H1 (cell line): ENCODE measurements around the gene TRIM39.
"Not testable (repeated sequence)": the region's sequence is repeated elsewhere in the genome, so short reads cannot be mapped to it uniquely, and the experiment has no call there.

Source experiments
- CTCF ChIP-seq, 3 experiments: IDR thresholded peaks; 1 replicate in 2 of 3; 2 replicates in 1 of 3; pipeline versions ENCODE4 v1.5.1 to v1.6.1; 2011; ENCODE audit warnings: low read length in 3 of 3, mild to moderate bottlenecking in 3 of 3, inconsistent platforms in 2 of 3, low read depth in 1 of 3, moderate library complexity in 1 of 3; ENCODE audit not compliant: insufficient read depth in 1 of 3; ENCODE audit errors: control extremely low read depth in 1 of 3
- EZH2 ChIP-seq: fragments of 200-600 bp; sonication (generic); IDR thresholded peaks from 2 replicates; pipeline ENCODE4 v1.7.1; 2012; ENCODE audit warnings: low read depth, mild to moderate bottlenecking, moderate library complexity, low read length, inconsistent platforms; ENCODE audit not compliant: severe bottlenecking
- HDAC2 ChIP-seq, 2 experiments: fragments of 300-600 bp in 1 of 2; sonication (generic) in 1 of 2; IDR thresholded peaks; 2 replicates each; pipeline ENCODE4 v1.6.1; 2011 to 2012; ENCODE audit warnings: low read depth in 2 of 2, low read length in 2 of 2, mild to moderate bottlenecking in 2 of 2, moderate library complexity in 2 of 2, borderline replicate concordance in 1 of 2, inconsistent platforms in 1 of 2
- MAX ChIP-seq: IDR thresholded peaks from 2 replicates; pipeline ENCODE4 v1.6.1; 2012; ENCODE audit warnings: inconsistent platforms
- NRF1 ChIP-seq: IDR thresholded peaks from 2 replicates; pipeline ENCODE4 v1.6.1; 2011; ENCODE audit warnings: mild to moderate bottlenecking, low read depth, low read length, improper control_type of control experiment
- POLR2A ChIP-seq, 2 experiments: IDR thresholded peaks; 1 replicate in 1 of 2; 2 replicates in 1 of 2; pipeline ENCODE4 v1.6.1; 2011; ENCODE audit warnings: low read depth in 2 of 2, low read length in 2 of 2, mild to moderate bottlenecking in 2 of 2; ENCODE audit errors: control extremely low read depth in 1 of 2
- TAF1 ChIP-seq: IDR thresholded peaks from 2 replicates; pipeline ENCODE4 v1.6.1; 2011; ENCODE audit warnings: mild to moderate bottlenecking, low read depth, low read length
- ZNF274 ChIP-seq: IDR thresholded peaks from 2 replicates; pipeline ENCODE4 v1.7.0; 2012; ENCODE audit warnings: low read length, borderline replicate concordance; ENCODE audit errors: extremely low read depth

- not testable (repeated sequence) for TF ChIP-seq CTCF (IDR thresholded peaks at IDR 0.05; ENCODE audit: control extremely low read depth in 1 of 3, insufficient read depth in 1 of 3, low read depth in 1 of 3, low read length in 3 of 3); POLR2A (IDR thresholded peaks at IDR 0.05; ENCODE audit: control extremely low read depth in 1 of 2, low read depth in 2 of 2, low read length in 2 of 2); TAF1; NRF1; EZH2; MAX; ZNF274; HDAC2 (IDR thresholded peaks at IDR 0.05; ENCODE audit: borderline replicate concordance in 1 of 2, low read depth in 2 of 2, low read length in 2 of 2)
Observed at GRCh38 chr6:30369280-30369679, 42.6 kb downstream of the TRIM39 start.
